ENCODE results near the gene POLR1E.

POLR1E gene

DNA sequence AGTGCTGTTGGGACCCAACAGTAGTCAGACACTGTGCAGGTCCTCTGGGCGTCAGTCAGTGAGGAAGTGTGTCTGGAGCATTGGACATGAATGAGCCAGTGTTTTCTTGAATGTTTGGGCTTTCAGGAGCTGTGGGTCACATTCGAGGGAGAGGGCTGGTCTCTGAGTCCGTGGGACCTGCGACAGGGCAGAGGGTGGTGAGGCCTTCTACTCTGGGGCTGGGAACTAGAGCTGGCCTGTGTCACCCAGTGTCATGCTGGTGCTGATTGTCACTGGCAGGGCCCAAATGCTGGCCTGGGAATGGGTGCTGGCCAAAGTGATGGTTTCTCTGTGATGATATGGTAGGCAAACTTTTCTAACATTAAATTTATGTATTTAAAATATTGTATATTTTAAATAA, 10.3 kb downstream of the POLR1E start:
- Histone ChIP-seq H3K36me3 (ENCODE audit: control insufficient read depth in 1 of 2, insufficient read depth in 2 of 2, low read length in 2 of 2) (peaks cover 27 to 56% of the 10 kb centered on the region in 2 experiments), H2BK5ac (ENCODE audit: low read depth, low read length, poor library complexity) (no peak overlapping the region), H2BK12ac (ENCODE audit: low read length) (no peak overlapping the region), H2BK120ac (ENCODE audit: insufficient read depth, low read length, poor library complexity) (no peak overlapping the region), H3K14ac (ENCODE audit: low read length) (no peak overlapping the region), H3K4me2 (ENCODE audit: low read length) (no peak overlapping the region), H4K91ac (ENCODE audit: low read depth, low read length) (no peak overlapping the region), H2AK5ac (ENCODE audit: low read length) (no peak overlapping the region), H3K27me3 (ENCODE audit: insufficient read depth, low read length) (no peaks in the 10 kb centered on the region), H3K4me3 (ENCODE audit: low read depth, low read length) (no peak overlapping the region), H3K79me1 (ENCODE audit: low read length) (no peaks in the 10 kb centered on the region), H3K4me1 (ENCODE audit: control insufficient read depth in 1 of 2, insufficient read depth in 2 of 2, low read length in 2 of 2) (no peaks in the 10 kb centered on the region), H3K4ac (ENCODE audit: low read depth, low read length) (no peak overlapping the region), H4K8ac (ENCODE audit: low read depth, low read length) (no peak overlapping the region), H4K12ac (ENCODE audit: low read depth, low read length) (no peak overlapping the region), H3K27ac (ENCODE audit: low read depth, low read length) (no peak overlapping the region), H3K79me2 (ENCODE audit: control insufficient read depth, insufficient read depth, low read length, poor library complexity) (no peaks in the 10 kb centered on the region), H3K9me3 (ENCODE audit: insufficient read depth, low read depth, low read length) (no peaks in the 10 kb centered on the region), H3K9ac (ENCODE audit: low read length) (no peak overlapping the region), H3K18ac (ENCODE audit: low read length) (no peak overlapping the region), H3K23ac (ENCODE audit: low read length) (no peak overlapping the region), H2AFZ (ENCODE audit: insufficient read depth, low read length, poor library complexity) (no peak overlapping the region)
- no CpG with 5 or more reads among the region's 4 CpGs for WGBS (ENCODE audit: extremely low coverage, insufficient coverage, insufficient read length)
- no peak for DNase-seq

DNA sequence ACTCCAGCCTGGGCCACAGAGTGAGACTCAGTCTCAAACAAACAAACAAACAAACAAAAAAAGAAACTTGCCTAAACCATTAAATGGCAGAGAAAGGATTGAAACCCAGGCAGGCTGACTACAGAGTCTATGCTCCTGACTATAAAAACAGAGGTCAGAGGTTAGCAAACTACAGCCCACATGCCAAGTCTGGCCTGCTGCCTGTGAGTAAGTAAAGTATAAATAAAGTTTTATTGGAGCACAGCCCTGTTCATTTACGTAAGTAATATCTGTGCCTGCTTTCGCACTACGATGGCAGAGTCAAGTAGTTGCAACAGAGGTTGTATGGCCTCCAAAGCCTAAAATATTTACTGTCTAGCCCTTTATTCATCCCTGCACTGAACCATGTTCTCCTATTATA, 11.6 kb downstream of the POLR1E start:
- Histone ChIP-seq H3K4me1 (ENCODE audit: control insufficient read depth in 1 of 2, insufficient read depth in 2 of 2, low read length in 2 of 2) (no peaks in the 10 kb centered on the region), H2BK12ac (ENCODE audit: low read length) (no peak overlapping the region), H4K12ac (ENCODE audit: low read depth, low read length) (no peak overlapping the region), H2AFZ (ENCODE audit: insufficient read depth, low read length, poor library complexity) (no peak overlapping the region), H3K23ac (ENCODE audit: low read length) (no peak overlapping the region), H3K4me3 (ENCODE audit: low read depth, low read length) (no peak overlapping the region), H3K79me1 (ENCODE audit: low read length) (no peaks in the 10 kb centered on the region), H3K27ac (ENCODE audit: low read depth, low read length) (no peak overlapping the region), H3K18ac (ENCODE audit: low read length) (no peak overlapping the region), H2BK5ac (ENCODE audit: low read depth, low read length, poor library complexity) (no peak overlapping the region), H3K27me3 (ENCODE audit: insufficient read depth, low read length) (no peaks in the 10 kb centered on the region), H3K4me2 (ENCODE audit: low read length) (no peak overlapping the region), H3K36me3 (ENCODE audit: control insufficient read depth in 1 of 2, insufficient read depth in 2 of 2, low read length in 2 of 2) (peaks cover 30 to 67% of the 10 kb centered on the region in 2 experiments), H4K8ac (ENCODE audit: low read depth, low read length) (no peak overlapping the region), H3K14ac (ENCODE audit: low read length) (no peak overlapping the region), H4K91ac (ENCODE audit: low read depth, low read length) (no peak overlapping the region), H3K9ac (ENCODE audit: low read length) (no peak overlapping the region), H2BK120ac (ENCODE audit: insufficient read depth, low read length, poor library complexity) (no peak overlapping the region), H3K79me2 (ENCODE audit: control insufficient read depth, insufficient read depth, low read length, poor library complexity) (no peaks in the 10 kb centered on the region), H2AK5ac (ENCODE audit: low read length) (no peak overlapping the region), H3K9me3 (ENCODE audit: insufficient read depth, low read depth, low read length) (no peaks in the 10 kb centered on the region), H3K4ac (ENCODE audit: low read depth, low read length) (no peak overlapping the region)
- WGBS (ENCODE audit: extremely low coverage, insufficient coverage, insufficient read length) = no CpG with 5 or more reads among the region's 3 CpGs
- no peak for DNase-seq

DNA sequence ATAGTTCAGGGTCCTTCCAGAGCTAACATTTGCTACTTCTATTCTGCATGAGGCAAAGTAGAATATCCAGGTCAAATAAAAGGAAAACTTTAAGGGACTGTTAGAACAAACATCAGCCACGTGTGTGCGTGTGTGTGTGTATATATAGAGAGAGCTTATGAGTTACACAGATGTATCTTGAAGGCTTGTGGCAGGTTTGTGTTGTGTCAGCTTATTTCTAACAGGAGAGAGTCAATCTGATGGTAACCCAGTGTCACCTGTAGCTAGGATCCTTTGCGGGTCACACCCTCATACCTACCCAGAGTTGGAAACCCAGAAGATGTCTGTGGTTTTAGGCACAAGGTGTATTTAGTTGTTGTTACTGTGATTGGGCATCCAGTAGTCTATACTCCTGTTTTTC, 12.7 kb downstream of the POLR1E start:
- Histone ChIP-seq H3K9ac (ENCODE audit: low read length) (no peak overlapping the region), H2AFZ (ENCODE audit: insufficient read depth, low read length, poor library complexity) (no peak overlapping the region), H3K27me3 (ENCODE audit: insufficient read depth, low read length) (no peaks in the 10 kb centered on the region), H3K14ac (ENCODE audit: low read length) (no peak overlapping the region), H3K4me3 (ENCODE audit: low read depth, low read length) (no peak overlapping the region), H3K23ac (ENCODE audit: low read length) (no peak overlapping the region), H3K4me1 (ENCODE audit: control insufficient read depth in 1 of 2, insufficient read depth in 2 of 2, low read length in 2 of 2) (no peaks in the 10 kb centered on the region), H3K4ac (ENCODE audit: low read depth, low read length) (no peak overlapping the region), H3K79me2 (ENCODE audit: control insufficient read depth, insufficient read depth, low read length, poor library complexity) (no peaks in the 10 kb centered on the region), H4K8ac (ENCODE audit: low read depth, low read length) (no peak overlapping the region), H2BK120ac (ENCODE audit: insufficient read depth, low read length, poor library complexity) (no peak overlapping the region), H2BK5ac (ENCODE audit: low read depth, low read length, poor library complexity) (no peak overlapping the region), H3K4me2 (ENCODE audit: low read length) (no peak overlapping the region), H3K18ac (ENCODE audit: low read length) (no peak overlapping the region), H3K36me3 (ENCODE audit: control insufficient read depth in 1 of 2, insufficient read depth in 2 of 2, low read length in 2 of 2) (peaks cover 37 to 71% of the 10 kb centered on the region in 2 experiments), H3K27ac (ENCODE audit: low read depth, low read length) (no peak overlapping the region), H3K9me3 (ENCODE audit: insufficient read depth, low read depth, low read length) (no peaks in the 10 kb centered on the region), H2BK12ac (ENCODE audit: low read length) (no peak overlapping the region), H4K91ac (ENCODE audit: low read depth, low read length) (no peak overlapping the region), H4K12ac (ENCODE audit: low read depth, low read length) (no peak overlapping the region), H2AK5ac (ENCODE audit: low read length) (no peak overlapping the region), H3K79me1 (ENCODE audit: low read length) (no peaks in the 10 kb centered on the region)
- WGBS (ENCODE audit: extremely low coverage, insufficient coverage, insufficient read length) = no CpG with 5 or more reads among the region's 3 CpGs
- DNase-seq = no peak

DNA sequence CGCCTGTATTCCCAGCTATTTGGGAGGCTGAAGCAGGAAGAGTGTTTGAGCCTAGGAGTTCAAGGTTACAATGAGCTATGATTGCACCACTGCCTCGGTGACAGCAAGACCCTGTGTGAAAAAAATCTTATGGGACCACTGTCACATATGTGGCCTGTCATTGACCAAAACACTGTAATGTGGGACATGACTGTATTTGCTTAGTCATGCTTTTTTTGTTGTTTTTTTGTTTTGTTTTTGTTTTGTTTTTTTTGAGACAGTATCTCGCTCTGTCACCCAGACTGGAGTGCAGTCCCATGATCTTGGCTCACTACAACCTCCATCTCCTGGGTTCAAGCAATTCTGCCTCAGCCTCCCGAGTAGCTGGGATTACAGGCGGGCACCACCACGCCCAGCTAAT, 13.5 kb downstream of the POLR1E start:
- H4K8ac ChIP-seq (ENCODE audit: low read depth, low read length) = no peak overlapping the region
- no peaks in the 10 kb centered on the region for H3K27me3 ChIP-seq (ENCODE audit: insufficient read depth, low read length)
- H3K79me2 ChIP-seq (ENCODE audit: control insufficient read depth, insufficient read depth, low read length, poor library complexity) = no peaks in the 10 kb centered on the region
- H2AFZ ChIP-seq (ENCODE audit: insufficient read depth, low read length, poor library complexity) = no peak overlapping the region
- no peak overlapping the region for H3K9ac ChIP-seq (ENCODE audit: low read length)
- no peak overlapping the region for H3K4me3 ChIP-seq (ENCODE audit: low read depth, low read length)
- no peak overlapping the region for H3K4me2 ChIP-seq (ENCODE audit: low read length)
- no peaks in the 10 kb centered on the region for H3K79me1 ChIP-seq (ENCODE audit: low read length)
- H3K4me1 ChIP-seq (ENCODE audit: control insufficient read depth in 1 of 2, insufficient read depth in 2 of 2, low read length in 2 of 2) = no peaks in the 10 kb centered on the region
- no peak overlapping the region for H4K91ac ChIP-seq (ENCODE audit: low read depth, low read length)
- WGBS (ENCODE audit: extremely low coverage, insufficient coverage, insufficient read length) = no CpG with 5 or more reads among the region's 6 CpGs
- no peak overlapping the region for H3K23ac ChIP-seq (ENCODE audit: low read length)
- H2BK12ac ChIP-seq (ENCODE audit: low read length) = no peak overlapping the region
- H3K14ac ChIP-seq (ENCODE audit: low read length) = no peak overlapping the region
- no peaks in the 10 kb centered on the region for H3K9me3 ChIP-seq (ENCODE audit: insufficient read depth, low read depth, low read length)
- no peak overlapping the region for H2BK120ac ChIP-seq (ENCODE audit: insufficient read depth, low read length, poor library complexity)
- H3K36me3 ChIP-seq (ENCODE audit: control insufficient read depth in 1 of 2, insufficient read depth in 2 of 2, low read length in 2 of 2) = peaks cover 38 to 69% of the 10 kb centered on the region in 2 experiments
- no peak overlapping the region for H3K4ac ChIP-seq (ENCODE audit: low read depth, low read length)
- no peak overlapping the region for H4K12ac ChIP-seq (ENCODE audit: low read depth, low read length)
- no peak overlapping the region for H3K18ac ChIP-seq (ENCODE audit: low read length)
- DNase-seq = no peak
- H2AK5ac ChIP-seq (ENCODE audit: low read length) = no peak overlapping the region
- no peak overlapping the region for H2BK5ac ChIP-seq (ENCODE audit: low read depth, low read length, poor library complexity)
- no peak overlapping the region for H3K27ac ChIP-seq (ENCODE audit: low read depth, low read length)
